OCI-LY1 (cell line): ENCODE results near the gene TBC1D30.
"Not testable (repeated sequence)": the region's sequence is repeated elsewhere in the genome, so short reads cannot be mapped to it uniquely, and the experiment has no call there.

Experiments used
- H2AFZ ChIP-seq: fragments of 200-600 bp; sonication (generic), shearing (Covaris generic); 2 replicates; pipeline ENCODE4 v1.6.0; 2014; ENCODE audit warnings: antibody characterized with exemption, mild to moderate bottlenecking, low read length
- H3F3A ChIP-seq: fragments of 200-600 bp; sonication (generic), shearing (Covaris generic); 2 replicates; pipeline ENCODE4 v1.6.0; 2014; ENCODE audit warnings: mild to moderate bottlenecking, antibody characterized with exemption, low read length, moderate library complexity; ENCODE audit not compliant: insufficient read depth
- H3K27ac ChIP-seq: fragments of 200-600 bp; sonication (generic); 2 replicates; pipeline ENCODE4 v1.5.1; 2014; ENCODE audit warnings: low read length, mixed run types, mild to moderate bottlenecking, low read depth; ENCODE audit not compliant: poor library complexity, severe bottlenecking
- H3K27me3 ChIP-seq: fragments of 200-600 bp; sonication (generic); 2 replicates; pipeline ENCODE4 v1.6.0; 2014; ENCODE audit warnings: antibody characterized with exemption, mild to moderate bottlenecking, low read length, moderate library complexity; ENCODE audit not compliant: insufficient read depth
- H3K36me3 ChIP-seq: fragments of 200-600 bp; sonication (generic); 2 replicates; pipeline ENCODE4 v1.6.1; 2014; ENCODE audit warnings: mild to moderate bottlenecking, antibody characterized with exemption, low read length, moderate library complexity, mixed read lengths; ENCODE audit not compliant: insufficient read depth
- H3K4me1 ChIP-seq: fragments of 200-600 bp; sonication (generic); 2 replicates; pipeline ENCODE4 v1.5.1; 2014; ENCODE audit warnings: mild to moderate bottlenecking, low read length, moderate library complexity; ENCODE audit not compliant: insufficient read depth, severe bottlenecking
- H3K4me2 ChIP-seq: fragments of 200-600 bp; sonication (generic), shearing (Covaris generic); 2 replicates; pipeline ENCODE4 v1.6.1; 2014; ENCODE audit warnings: low read length
- H3K4me3 ChIP-seq: fragments of 200-600 bp; sonication (generic); 2 replicates; pipeline ENCODE4 v1.5.1; 2014; ENCODE audit warnings: low read length, low read depth, mild to moderate bottlenecking, mixed read lengths; ENCODE audit not compliant: poor library complexity, severe bottlenecking
- H3K79me2 ChIP-seq: fragments of 200-600 bp; shearing (Covaris generic); 2 replicates; pipeline ENCODE4 v1.6.1; 2016; ENCODE audit warnings: mixed run types, low read length, mixed read lengths; ENCODE audit not compliant: insufficient read depth
- H3K9ac ChIP-seq: fragments of 200-600 bp; sonication (generic), shearing (Covaris generic); 2 replicates; pipeline ENCODE4 v1.6.1; 2014; ENCODE audit warnings: mild to moderate bottlenecking, low read length, mixed read lengths
- H3K9me2 ChIP-seq: fragments of 200-600 bp; sonication (generic), shearing (Covaris generic); 2 replicates; pipeline ENCODE4 v1.6.1; 2014; ENCODE audit warnings: low read depth, mild to moderate bottlenecking, low read length, mixed read lengths
- H3K9me3 ChIP-seq: fragments of 200-600 bp; shearing (Covaris generic); 2 replicates; pipeline ENCODE4 v1.6.1; 2014; ENCODE audit warnings: low read length, mixed read lengths
- H4K20me1 ChIP-seq: fragments of 200-600 bp; sonication (generic), shearing (Covaris generic); 2 replicates; pipeline ENCODE4 v1.6.0; 2016; ENCODE audit warnings: mild to moderate bottlenecking, low read length; ENCODE audit not compliant: insufficient read depth
- CTCF ChIP-seq: fragments of 200-600 bp; sonication (generic), shearing (Covaris generic); IDR thresholded peaks from 2 replicates; pipeline ENCODE4 v1.5.1; 2017; ENCODE audit warnings: mild to moderate bottlenecking, antibody characterized with exemption, low read length, moderate library complexity, mixed read lengths
- EZH2 ChIP-seq: fragments of 200-600 bp; sonication (generic), shearing (Covaris generic); IDR thresholded peaks from 2 replicates; pipeline ENCODE4 v1.8.0; 2017; ENCODE audit warnings: borderline replicate concordance, mixed run types, mild to moderate bottlenecking, antibody characterized with exemption, low read length, moderate library complexity, mixed read lengths

The TBC1D30 gene

GRCh38 chr12:64837427-64837826, 13.0 kb downstream of the TBC1D30 start:
- Histone ChIP-seq H3K4me3 (no peak overlapping the region), H3K4me2 (no peak overlapping the region), H3K79me2 (no peaks in the 10 kb centered on the region), H2AFZ (no peak overlapping the region), H3F3A (no peaks in the 10 kb centered on the region), H3K9me3 (no peaks in the 10 kb centered on the region), H3K27ac (no peak overlapping the region), H3K4me1 (no peaks in the 10 kb centered on the region), H3K9ac (no peak overlapping the region), H3K9me2 (no peaks in the 10 kb centered on the region), H3K27me3 (peaks cover 3% of the 10 kb centered on the region; the same call in 1 of the 2 replicates), H3K36me3 (no peaks in the 10 kb centered on the region), H4K20me1 (no peaks in the 10 kb centered on the region)
- TF ChIP-seq EZH2 = no peak
- no peak for TF ChIP-seq CTCF

- H3K9ac ChIP-seq = no peak overlapping the region
- H4K20me1 ChIP-seq = no peaks in the 10 kb centered on the region
- H3K27ac ChIP-seq = no peak overlapping the region
- H3K9me3 ChIP-seq = no peaks in the 10 kb centered on the region
- no peaks in the 10 kb centered on the region for H3K79me2 ChIP-seq
- H2AFZ ChIP-seq = no peak overlapping the region
- H3K4me3 ChIP-seq = no peak overlapping the region
- no peaks in the 10 kb centered on the region for H3K36me3 ChIP-seq
- no peaks in the 10 kb centered on the region for H3F3A ChIP-seq
- no peak overlapping the region for H3K4me2 ChIP-seq
- no peaks in the 10 kb centered on the region for H3K9me2 ChIP-seq
- H3K27me3 ChIP-seq = peaks cover 3% of the 10 kb centered on the region; the same call in 1 of the 2 replicates
- no peaks in the 10 kb centered on the region for H3K4me1 ChIP-seq
- TF ChIP-seq EZH2 (no peak), CTCF (no peak)
These were observed 15.7 kb downstream of the TBC1D30 start for GRCh38 chr12:64840119-64840518.

- Histone ChIP-seq H3K36me3 (no peaks in the 10 kb centered on the region), H3K27ac (no peak overlapping the region), H3K79me2 (no peaks in the 10 kb centered on the region), H2AFZ (no peak overlapping the region), H3K9me2 (no peaks in the 10 kb centered on the region), H3K27me3 (peaks cover 3% of the 10 kb centered on the region; the same call in 1 of the 2 replicates), H3K4me1 (no peaks in the 10 kb centered on the region), H3F3A (no peaks in the 10 kb centered on the region), H3K9ac (no peak overlapping the region), H3K4me2 (no peak overlapping the region), H3K4me3 (no peak overlapping the region), H3K9me3 (no peaks in the 10 kb centered on the region), H4K20me1 (no peaks in the 10 kb centered on the region)
- TF ChIP-seq CTCF (no peak), EZH2 (no peak)
These were observed 16.7 kb downstream of the TBC1D30 start for GRCh38 chr12:64840949-64841717.

GRCh38 chr12:64848409-64848808, 24.0 kb downstream of the TBC1D30 start:
- not testable (repeated sequence) for H3K9ac ChIP-seq, H3K79me2 ChIP-seq, H3K9me3 ChIP-seq, H3K4me3 ChIP-seq, H3K27me3 ChIP-seq, H3K4me1 ChIP-seq, H4K20me1 ChIP-seq, H2AFZ ChIP-seq, H3K4me2 ChIP-seq, H3K36me3 ChIP-seq, H3F3A ChIP-seq, H3K27ac ChIP-seq, H3K9me2 ChIP-seq
